DMS114 treated with DMSO at 0.1 percent for 48 hours (cell line): ENCODE data around the gene TNFRSF11A.

Source experiments
- DNase-seq: peaks from one replicate; lab custom pipeline; 2025; ENCODE audit not compliant: unreplicated experiment; lab: John Stamatoyannopoulos, UW

TNFRSF11A gene

DNA sequence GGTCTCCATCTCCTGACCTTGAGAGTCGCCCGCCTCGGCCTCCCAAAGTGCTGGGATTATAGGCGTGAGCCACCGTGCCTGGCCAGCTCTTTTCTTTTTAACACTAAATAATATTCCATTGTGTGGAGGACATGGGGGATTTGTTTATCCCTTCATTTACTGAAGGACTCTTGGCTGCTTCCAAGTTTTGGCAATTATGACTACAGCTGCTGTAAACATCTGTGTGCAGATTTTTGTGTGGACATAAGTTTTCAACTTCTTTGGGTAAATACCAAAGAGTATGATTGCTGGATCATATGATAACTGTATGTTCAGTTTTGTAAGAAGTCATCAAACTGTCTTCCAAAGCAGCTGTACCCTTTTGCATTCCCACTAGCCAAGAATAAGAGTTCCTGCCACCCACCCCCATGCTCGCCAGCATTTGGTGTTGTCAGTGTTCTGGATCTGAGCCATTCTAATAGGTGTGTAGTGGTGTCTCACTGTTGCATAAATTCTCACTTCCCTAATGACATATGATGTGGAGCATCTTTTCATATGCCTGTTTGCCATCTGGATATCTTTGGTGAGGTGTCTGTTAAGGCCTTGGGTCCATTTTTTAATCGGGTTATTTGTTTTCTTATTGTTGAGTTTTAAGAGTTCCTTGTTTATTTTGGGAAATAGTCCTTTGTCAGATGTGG is 52.2 kb downstream of the TNFRSF11A start:
- no peak for DNase-seq

DNA sequence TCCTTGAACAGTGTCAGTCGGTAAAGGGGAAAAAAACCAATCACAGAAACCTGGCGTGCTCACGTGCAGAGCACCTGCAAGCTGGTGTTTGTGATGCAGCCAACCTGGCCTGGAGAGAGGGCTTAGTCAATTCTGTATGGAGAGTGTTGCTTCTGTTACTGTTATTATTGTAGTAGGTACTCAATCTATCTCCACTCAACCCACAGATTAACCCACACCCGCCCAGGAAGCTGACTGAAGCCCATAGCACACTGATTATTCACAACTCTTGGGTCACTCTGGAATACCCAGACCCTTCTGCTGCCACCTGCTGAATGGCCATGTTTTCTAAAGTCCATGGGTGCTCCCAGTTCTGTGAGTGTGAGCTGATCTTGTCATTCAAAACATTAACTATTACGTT is 53.9 kb downstream of the TNFRSF11A start:
- no peak for DNase-seq

DNA sequence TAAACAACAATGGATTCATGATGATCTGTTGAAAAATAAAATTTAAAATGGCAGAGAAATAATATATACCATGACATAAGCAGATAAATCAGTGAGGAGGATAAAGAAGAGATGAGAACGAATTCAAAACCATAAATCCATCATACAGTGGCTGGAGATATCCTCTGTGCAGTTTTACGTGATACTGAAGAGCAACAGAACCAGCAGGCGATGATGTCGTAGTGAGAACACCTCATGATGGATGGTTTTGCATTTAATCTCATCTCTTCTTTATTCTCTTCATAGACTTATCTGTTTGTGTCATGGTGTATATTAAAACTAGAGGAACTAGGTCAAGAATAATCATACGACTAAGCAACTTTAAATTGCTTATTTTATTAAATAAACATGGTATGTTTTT is 56.3 kb downstream of the TNFRSF11A start:
- no peak for DNase-seq

DNA sequence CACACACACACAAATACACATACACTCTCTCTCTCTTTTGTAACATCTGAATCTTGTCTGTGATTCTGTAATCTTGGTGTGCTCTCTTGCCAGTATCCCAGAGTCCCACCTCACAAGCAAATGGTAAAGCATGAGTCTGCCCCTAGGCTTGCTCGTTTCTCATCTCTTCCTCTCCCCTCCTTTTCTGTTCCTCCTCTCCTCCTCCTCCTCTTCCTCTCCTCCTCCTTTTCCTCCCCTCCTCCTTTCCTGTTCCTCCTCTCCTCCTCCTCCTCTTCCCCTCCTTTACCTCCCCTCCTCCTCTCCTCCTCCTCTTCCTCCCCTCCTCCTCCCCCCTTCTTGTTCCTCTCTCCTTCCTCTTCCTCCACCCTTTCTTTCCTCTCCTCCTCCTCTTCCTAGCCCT is 59.0 kb downstream of the TNFRSF11A start:
- DNase-seq, result no peak

GRCh38 chr18:62384610-62385097 is 59.5 kb downstream of the TNFRSF11A start:
- DNase-seq, result no peak

DNA sequence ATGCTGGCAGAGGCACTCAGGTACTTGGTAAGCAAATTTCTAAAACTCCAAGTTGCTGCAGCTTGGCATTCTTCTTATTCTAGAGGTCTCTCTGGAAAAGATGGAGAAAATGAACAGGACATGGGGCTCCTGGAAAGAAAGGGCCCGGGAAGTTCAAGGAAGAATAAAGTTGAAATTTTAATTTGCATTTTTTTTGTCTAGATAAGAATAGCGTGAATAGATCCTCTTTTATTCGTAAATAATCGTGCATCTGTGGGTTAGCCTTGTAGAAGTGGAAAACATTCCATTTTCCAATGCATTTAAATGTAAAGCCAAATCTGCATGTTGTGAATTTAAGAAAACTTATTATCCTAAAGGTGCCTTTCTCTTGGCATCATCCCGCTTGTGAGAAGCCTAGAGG is 61.0 kb downstream of the TNFRSF11A start:
- DNase-seq, result no peak

GRCh38 chr18:62386601-62387000 is 61.5 kb downstream of the TNFRSF11A start:
- no peak for DNase-seq

DNA sequence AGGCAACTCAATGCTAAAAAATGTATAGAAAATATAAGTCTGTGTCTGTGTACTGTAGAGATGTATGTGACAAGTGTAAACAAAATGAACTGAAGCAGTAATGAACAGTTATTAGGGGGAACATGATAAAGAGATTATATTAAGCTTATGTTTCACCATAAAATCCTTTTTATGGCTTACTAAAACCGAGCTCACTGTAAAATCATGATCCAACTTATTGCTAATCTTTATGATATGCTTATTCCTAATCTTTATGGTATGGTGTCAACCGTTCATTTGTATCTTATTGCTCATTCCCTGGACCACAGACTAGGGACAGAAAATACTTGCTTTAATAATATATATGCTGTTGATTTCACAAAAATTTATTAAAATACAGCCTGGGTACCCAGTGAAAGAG is 62.1 kb downstream of the TNFRSF11A start:
- DNase-seq, result no peak

DNA sequence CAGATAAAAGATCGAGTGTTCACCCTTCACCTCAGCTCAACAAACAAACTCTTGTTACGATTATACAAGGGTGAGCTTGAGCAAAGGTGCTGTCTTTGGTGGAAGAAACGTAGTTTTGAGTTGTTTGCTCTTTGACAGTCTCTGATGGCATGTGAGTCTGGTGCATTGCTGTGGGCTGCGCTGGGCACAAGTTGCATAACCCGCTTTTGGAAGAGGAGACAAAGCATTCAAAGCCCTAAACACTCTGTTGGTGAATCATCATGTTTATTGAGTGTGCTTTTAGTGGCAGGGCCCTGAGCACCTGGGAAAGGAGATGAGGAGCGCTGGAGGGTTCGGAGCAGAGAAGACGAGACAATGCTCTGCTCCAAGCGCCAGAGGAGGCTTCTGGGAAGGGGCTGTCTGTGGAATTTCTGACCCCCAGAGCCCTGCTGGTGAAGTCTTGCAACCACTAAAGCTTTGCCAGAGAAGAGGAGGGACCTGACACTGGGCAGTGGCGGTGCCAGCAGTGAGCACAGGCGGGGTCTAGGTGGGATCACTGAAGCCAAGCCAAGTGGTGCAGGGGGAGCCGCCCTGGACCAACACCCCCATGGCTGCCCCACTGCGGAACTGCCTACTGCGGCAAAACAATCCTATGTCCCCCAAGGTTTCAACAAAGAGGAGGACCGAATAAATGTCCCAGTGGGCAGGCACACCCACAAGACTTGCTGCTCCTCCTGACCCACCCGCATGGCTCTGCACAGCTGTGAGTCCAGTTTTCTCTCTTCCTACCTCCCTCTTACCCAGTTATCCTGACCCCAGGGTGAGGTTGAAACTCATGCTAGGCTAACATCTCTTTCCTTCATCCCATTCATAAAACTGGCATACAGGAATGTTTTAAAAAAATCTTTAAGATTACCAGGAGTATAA is 64.0 kb downstream of the TNFRSF11A start:
- no peak for DNase-seq

DNA sequence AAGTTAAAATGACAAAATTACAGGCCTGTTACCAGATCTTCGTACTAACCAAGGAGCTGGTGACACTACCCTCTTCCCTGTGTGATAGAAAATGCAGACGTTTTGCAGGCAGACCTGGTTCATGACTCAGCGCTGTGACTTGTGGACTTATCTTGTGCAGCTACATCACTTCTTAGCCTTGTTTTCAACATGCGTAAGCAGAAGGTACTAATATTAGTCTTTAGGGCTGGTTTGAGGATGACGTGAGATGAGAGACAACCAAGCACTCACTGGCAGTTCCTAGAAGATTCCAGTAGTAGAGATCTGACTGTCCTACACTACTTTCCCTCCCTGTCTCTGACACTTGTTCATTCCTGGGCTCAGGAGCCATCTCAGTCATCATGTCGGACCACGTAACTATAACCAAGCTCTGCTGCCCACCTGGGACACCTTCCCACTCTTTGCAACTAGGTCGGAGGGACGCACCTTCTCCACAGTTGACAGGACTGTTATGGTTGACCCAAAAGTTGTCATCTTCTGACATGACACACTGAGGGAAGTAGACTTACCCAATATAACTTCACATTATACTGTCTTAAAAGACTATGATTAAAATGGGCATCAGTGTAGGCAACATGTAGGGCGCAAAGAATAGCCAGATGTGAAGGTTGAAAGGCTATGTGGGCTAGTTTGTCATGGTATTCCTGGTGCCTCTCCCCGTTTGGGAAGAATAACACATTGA is 64.8 kb downstream of the TNFRSF11A start:
- DNase-seq, result no peak

DNA sequence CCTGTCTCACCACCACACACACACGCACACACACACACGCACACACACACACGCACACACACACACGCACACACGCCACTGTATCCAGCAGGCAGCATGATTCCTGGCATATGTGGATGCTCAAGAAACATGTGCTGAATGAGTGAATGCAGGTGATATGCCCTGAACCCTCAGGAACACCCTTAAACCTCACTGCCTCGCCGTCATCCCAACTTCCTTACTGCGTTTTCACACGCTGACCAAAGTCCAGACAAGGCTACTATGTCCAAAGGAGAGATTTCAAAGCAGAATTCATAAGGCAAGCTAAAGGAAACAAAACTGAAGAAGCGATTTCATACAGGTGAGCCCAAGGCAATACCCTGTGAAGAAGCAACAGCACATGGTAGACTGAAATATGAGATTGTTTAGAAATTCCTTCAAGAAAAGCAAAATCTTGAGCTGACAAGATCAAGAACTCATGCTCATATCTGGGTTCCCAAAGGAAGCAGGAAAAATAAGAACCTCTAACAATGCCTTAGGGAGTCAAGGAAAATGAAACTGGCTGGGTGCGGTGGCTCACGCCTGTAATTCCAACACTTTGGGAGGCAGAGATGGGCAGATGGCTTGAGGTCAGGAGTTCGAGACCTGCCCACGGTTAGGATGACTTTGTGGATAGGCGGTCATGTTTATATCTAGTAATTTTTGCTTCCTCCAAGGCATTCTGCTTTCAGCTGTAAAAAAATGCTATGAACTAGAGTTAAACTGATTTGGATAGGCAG is 69.1 kb downstream of the TNFRSF11A start:
- no peak for DNase-seq

- DNase-seq, result no peak
Measured at GRCh38 chr18:62396381-62396780, 71.3 kb downstream of the TNFRSF11A start.

GRCh38 chr18:62396967-62397366 is 71.9 kb downstream of the TNFRSF11A start:
- no peak for DNase-seq

- no peak for DNase-seq
Measured at GRCh38 chr18:62398291-62398690, 73.2 kb downstream of the TNFRSF11A start.

DNA sequence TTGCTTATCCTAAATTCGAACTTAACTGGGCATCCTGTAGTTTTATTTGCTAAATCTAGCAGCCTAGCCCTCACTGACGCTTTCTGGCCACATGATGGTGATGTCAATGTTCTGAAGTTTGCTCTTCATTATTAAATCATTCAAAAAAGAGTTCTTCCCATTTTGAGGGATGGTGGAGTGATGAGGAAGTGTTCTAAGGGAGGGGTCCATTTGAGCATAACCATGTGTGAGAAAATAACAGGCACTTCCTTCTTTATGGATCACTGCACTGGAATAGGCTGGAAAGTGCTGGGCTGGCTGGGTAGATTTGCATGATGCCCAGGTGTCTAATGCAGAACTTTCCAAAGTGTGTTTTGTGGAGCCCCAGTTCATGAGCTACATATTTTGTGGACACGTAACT is 74.2 kb downstream of the TNFRSF11A start:
- DNase-seq, result no peak

DNA sequence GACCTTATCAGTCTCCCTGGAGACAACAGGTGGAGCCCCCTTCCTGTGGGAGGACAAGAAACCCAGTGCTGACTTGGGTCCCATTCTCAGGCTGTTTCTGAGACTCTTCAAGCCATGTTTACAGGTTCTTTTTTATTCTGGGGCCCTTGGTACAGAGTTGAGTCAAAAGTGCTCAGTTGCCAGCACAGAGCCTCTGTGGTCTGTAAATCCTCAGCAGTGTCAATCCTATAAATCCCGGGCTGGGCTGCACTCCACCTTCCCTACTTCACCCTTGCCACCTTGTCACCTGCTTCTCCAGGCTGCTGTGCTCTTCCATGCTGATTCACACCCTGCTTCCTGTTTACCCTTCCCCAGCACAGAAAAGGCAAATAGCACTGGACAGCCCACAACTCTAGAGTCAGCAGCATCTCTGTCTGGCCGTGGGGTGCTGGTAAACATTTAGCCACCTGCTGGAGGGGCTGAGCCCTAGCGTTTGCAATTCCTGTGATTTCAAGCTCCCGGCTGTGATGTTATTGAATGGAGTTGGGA is 74.7 kb downstream of the TNFRSF11A start:
- DNase-seq, result no peak

DNA sequence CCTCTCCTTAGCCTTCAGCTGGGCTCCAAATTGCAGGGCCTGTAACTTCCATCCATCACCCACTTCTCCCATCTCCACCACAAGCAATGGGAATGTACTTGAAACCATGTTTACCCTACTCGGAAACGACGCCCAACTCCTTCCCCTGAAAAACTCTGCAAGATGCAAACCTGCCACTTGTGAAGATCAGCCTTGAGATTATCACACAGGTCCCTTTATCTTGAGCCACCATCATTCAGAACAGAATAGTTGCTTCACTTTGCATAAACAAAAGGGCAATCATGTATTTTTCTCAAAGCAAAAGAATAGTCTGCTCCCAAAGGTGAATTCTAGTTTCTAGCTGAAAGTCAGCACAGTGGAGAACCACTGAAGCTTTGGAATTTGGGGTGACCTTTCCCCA is 75.8 kb downstream of the TNFRSF11A start:
- no peak for DNase-seq

- DNase-seq, result no peak
Measured at GRCh38 chr18:62402342-62402948, 77.3 kb downstream of the TNFRSF11A start.

DNA sequence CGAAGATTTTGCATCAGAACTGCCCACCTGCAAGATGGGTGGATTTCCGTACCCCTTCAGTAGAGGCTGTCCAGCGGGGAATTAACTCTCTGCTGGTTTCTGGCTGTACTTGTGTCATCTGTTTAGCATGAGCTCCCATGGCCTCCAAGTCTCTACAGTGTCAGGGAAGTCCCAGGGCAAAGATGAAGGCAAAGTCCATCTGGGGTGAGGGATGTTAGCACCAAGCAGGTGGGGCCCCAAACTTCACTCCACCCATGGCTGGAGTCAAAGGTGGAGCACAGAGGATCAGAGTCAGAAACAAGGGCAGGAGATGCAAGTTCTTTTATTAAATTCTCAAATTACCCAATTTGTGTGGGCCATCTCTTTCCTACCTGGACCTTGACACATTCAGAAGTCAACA is 78.0 kb downstream of the TNFRSF11A start:
- no peak for DNase-seq

DNA sequence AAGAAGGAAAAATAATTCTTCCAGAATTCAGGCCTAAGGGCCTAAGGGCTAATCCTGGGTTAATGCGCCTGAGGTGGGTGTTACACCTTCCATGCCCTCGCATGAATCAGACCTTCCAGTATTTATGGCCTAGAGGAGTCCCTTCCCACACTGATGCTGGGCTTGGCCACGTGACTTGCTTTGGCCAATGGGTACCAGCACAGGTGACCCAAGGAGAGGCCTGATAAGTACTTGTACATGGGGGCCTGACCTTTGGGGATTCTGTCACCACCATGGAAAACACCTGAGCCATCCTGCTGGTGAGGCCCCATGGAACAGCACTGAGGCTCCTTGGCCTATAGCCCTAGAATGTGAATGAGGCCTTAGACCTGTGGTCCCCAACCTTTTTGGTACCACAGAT is 79.8 kb downstream of the TNFRSF11A start:
- no peak for DNase-seq
